Erythroblast (primary cell): ENCODE measurements around the gene IQCN.

ENCODE experiments used
- GATA1 ChIP-seq: IDR thresholded peaks from 2 replicates; pipeline ENCODE4 v1.6.1; 2011; ENCODE audit warnings: low read depth, mild to moderate bottlenecking, control low read depth, low read length, moderate library complexity
- POLR2A ChIP-seq: IDR thresholded peaks from 2 replicates; pipeline ENCODE4 v1.6.1; 2011; ENCODE audit warnings: mild to moderate bottlenecking, low read length

DNA sequence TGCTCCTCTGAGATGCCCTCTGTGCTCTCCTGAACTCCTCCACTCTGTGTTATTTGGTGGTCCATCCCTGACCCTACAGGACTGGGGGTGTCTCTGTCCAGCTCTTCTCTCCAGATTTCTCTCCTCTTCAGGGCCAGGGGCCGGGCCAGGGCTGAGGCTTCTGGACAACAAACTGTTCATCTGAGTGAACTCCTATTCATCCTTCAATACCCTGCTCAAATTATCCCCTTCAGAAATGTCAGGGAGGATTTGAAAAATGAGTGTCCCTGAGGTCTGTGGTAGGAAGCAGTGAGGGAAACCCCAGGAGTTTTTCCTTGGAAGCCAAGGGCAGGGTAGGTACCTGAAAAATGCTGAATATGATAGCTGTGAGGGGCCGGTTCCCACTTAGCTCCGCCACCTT lies 55.7 kb downstream of the IQCN start:
- TF ChIP-seq POLR2A (no peak), GATA1 (no peak)
